ENCODE results near the gene BZW1. TPM values are rescaled to one million over a fixed set of nuclear protein-coding genes. Genes with fewer than 3 reads are reported as not detected.

Gene BZW1
- total RNA-seq, 1 donor from 2014 or later, result 268 TPM

Other genes starting within 250 kb of the BZW1 start
- gene AOX1, start 225.9 kb upstream of the BZW1 start, total RNA-seq, result 5.2 TPM
- 51.1 TPM for gene CLK1, start 52.7 kb downstream of the BZW1 start, total RNA-seq
- 22.3 TPM for gene PPIL3, start 77.2 kb downstream of the BZW1 start, total RNA-seq
- gene NIF3L1, start 77.5 kb downstream of the BZW1 start, total RNA-seq, result 23.2 TPM
- gene ORC2, start 151.8 kb downstream of the BZW1 start, total RNA-seq, result 21.8 TPM

All from esophagus mucosa (tissue), 1 donor.